ENCODE results near the gene FHAD1. TPM values are rescaled to one million over a fixed set of nuclear protein-coding genes. Genes with fewer than 3 reads are reported as not detected.
A peak's percentile ranks its signal among the peaks of the same experiment; 100 is the strongest.

The FHAD1 gene
- total and polyA plus RNA-seq, 9 of the 15 experiments (the other 6 are each of a cell fraction or from before 2014, with no cell fraction given) = 0.32 to 2.1 (median 1.5) TPM; not detected in 1

DNA sequence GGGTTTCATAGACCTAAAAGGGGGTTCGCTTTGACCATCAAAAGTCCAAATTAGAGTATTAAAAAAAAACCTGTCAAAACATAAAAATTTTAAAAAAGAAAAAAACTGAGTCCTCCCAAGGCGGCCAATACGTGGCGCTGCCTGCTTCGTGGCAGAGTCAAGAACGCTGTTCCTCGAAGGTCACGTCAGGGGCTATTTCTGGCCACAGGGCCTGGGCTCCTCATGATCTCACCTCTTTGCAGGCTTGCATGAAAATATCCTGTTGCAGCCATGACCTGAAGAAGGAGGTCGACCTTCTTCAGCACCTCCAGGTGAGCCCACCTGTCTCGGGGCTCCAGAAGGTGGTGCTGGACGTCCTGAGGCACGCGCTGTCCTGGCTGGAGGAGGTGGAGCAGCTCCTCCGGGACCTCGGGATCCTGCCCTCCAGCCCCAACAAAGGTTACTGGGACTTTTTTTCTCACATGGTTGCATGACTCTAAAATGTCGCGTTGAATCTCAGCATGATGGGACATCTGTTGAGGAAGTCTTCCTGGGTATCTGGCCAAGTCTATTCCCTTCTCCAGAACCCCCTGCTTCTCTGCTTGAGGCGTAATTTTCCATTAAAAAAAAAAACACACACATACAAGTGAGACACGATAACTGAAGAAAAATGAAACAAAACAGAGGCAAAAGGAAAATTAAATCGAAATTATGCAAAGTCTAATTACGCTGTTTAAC lies 82.2 kb downstream of the FHAD1 start:
- Histone ChIP-seq H3K27ac (ENCODE audit: extremely low read depth, low read depth, low read length) (peak overlapping the region; percentile 43; the same call in 1 of the 3 replicates), H3K9me3 (replicated peaks; ENCODE audit: control insufficient read depth, insufficient read depth, low read depth, low read length) (no peaks in the 10 kb centered on the region), H3K9ac (ENCODE audit: insufficient read depth in 1 of 2, low read depth in 2 of 2, low read length in 2 of 2) (peak overlapping the region in 1 of 2 experiments; percentile 49; a peak in 1 of 4 replicates), H3K27me3 (ENCODE audit: control insufficient read depth in 2 of 2, insufficient read depth in 2 of 2, low read length in 2 of 2) (peaks cover under 1 to 7% of the 10 kb centered on the region in 2 experiments), H3K9me1 (ENCODE audit: control insufficient read depth, insufficient read depth, low read length) (no peaks in the 10 kb centered on the region), H3K36me3 (ENCODE audit: control insufficient read depth, insufficient read depth, low read length) (no peaks in the 10 kb centered on the region), H3K4me3 (no peak overlapping the region), H3K4me1 (replicated peaks in 1 of 2; ENCODE audit: control insufficient read depth in 2 of 2, insufficient read depth in 2 of 2, low read length in 2 of 2) (peaks cover 24 to 25% of the 10 kb centered on the region in 2 experiments; a peak in 4 of 5 replicates), H3K79me2 (ENCODE audit: control insufficient read depth, insufficient read depth, low read length) (no peaks in the 10 kb centered on the region), H3K4me2 (ENCODE audit: insufficient read depth, low read length) (peak overlapping the region; percentile 25), H4K20me1 (replicated peaks; ENCODE audit: control insufficient read depth, insufficient read depth, low read length) (peaks cover 6% of the 10 kb centered on the region; the same call in 1 of the 2 replicates), H2AFZ (ENCODE audit: low read depth, low read length) (peak overlapping the region; percentile 41)
- intact Hi-C loops (cut with micrococcal nuclease) = no loop called here
- DNase-seq (ENCODE audit: extremely low read depth in 1 of 4, low spot score in 3 of 4) (peak; percentile 51 to 62 (median 61)), ATAC-seq (peak; percentile 75), FAIRE-seq (no peak)
- 27% methylated on average over 21 of the region's 21 CpGs for WGBS (ENCODE audit: insufficient coverage, low coverage, missing lambda C conversion rate)
- BruUV-seq (replicated peaks) = no TSS peak
- in situ Hi-C loops (cut with MboI) = loop anchor here (5.0 kb wide), 1 partner anchor 98 kb away; no protein-coding TSS in a partner anchor
- ChIA-PET POLR2A (interaction anchor here (0.6 to 1.1 kb wide), 5 partner anchors 9 to 103 kb away, joined by 3 read pairs; no protein-coding TSS in a partner anchor), CTCF (ENCODE audit: low intra/inter-chr PET ratio) (interaction anchor here (0.6 to 2.2 kb wide), 2 partner anchors 100 to 103 kb away, joined by 3 to 11 read pairs; no protein-coding TSS in a partner anchor)
- TF ChIP-seq EZH2 (IDR thresholded peaks at IDR 0.05; ENCODE audit: borderline replicate concordance, low read depth, low read length) = no peak
- 0 out of 2 replicates have a peak, but pooled peaks have one; percentile 27 for TF ChIP-seq KAT7 (CRISPR knock-in tag; IDR thresholded peaks at IDR 0.05; ENCODE audit: borderline replicate concordance)
- peak; percentile 49; the same call in 1 of the 2 replicates for TF ChIP-seq CREM (IDR thresholded peaks at IDR 0.05; ENCODE audit: low read depth)
- no peak for TF ChIP-seq KHSRP (IDR thresholded peaks at IDR 0.05)
- TF ChIP-seq L3MBTL2 (IDR thresholded peaks at IDR 0.05) = peak; percentile 64
- peak; percentile 77; the same call in 1 of the 2 replicates for TF ChIP-seq ATF7 (IDR thresholded peaks at IDR 0.05)
- TF ChIP-seq SOX6 (IDR thresholded peaks at IDR 0.05) = no peak; the same call in 1 of the 2 replicates
- TF ChIP-seq, protein P1, sequence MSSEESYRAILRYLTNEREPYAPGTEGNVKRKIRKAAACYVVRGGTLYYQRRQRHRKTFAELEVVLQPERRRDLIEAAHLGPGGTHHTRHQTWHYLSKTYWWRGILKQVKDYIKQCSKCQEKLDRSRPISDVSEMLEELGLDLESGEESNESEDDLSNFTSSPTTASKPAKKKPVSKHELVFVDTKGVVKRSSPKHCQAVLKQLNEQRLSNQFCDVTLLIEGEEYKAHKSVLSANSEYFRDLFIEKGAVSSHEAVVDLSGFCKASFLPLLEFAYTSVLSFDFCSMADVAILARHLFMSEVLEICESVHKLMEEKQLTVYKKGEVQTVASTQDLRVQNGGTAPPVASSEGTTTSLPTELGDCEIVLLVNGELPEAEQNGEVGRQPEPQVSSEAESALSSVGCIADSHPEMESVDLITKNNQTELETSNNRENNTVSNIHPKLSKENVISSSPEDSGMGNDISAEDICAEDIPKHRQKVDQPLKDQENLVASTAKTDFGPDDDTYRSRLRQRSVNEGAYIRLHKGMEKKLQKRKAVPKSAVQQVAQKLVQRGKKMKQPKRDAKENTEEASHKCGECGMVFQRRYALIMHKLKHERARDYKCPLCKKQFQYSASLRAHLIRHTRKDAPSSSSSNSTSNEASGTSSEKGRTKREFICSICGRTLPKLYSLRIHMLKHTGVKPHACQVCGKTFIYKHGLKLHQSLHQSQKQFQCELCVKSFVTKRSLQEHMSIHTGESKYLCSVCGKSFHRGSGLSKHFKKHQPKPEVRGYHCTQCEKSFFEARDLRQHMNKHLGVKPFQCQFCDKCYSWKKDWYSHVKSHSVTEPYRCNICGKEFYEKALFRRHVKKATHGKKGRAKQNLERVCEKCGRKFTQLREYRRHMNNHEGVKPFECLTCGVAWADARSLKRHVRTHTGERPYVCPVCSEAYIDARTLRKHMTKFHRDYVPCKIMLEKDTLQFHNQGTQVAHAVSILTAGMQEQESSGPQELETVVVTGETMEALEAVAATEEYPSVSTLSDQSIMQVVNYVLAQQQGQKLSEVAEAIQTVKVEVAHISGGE (CRISPR knock-in tag; IDR thresholded peaks at IDR 0.05) = no peak; a peak in 1 of 6 replicates
- no peak for TF ChIP-seq ETS2 (tag; IDR thresholded peaks at IDR 0.05; ENCODE audit: borderline replicate concordance, poor library complexity, severe bottlenecking)
- TF ChIP-seq, protein P2, sequence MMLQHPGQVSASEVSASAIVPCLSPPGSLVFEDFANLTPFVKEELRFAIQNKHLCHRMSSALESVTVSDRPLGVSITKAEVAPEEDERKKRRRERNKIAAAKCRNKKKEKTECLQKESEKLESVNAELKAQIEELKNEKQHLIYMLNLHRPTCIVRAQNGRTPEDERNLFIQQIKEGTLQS (IDR thresholded peaks at IDR 0.05) = peak; percentile 74
- TF ChIP-seq, protein P2 (CRISPR knock-in tag; conservative IDR thresholded peaks at IDR 0.05) = no peak
- TF ChIP-seq DPF2 (IDR thresholded peaks at IDR 0.05) = 0 out of 2 replicates have a peak, but pooled peaks have one; percentile 9
- TF ChIP-seq, protein P3, sequence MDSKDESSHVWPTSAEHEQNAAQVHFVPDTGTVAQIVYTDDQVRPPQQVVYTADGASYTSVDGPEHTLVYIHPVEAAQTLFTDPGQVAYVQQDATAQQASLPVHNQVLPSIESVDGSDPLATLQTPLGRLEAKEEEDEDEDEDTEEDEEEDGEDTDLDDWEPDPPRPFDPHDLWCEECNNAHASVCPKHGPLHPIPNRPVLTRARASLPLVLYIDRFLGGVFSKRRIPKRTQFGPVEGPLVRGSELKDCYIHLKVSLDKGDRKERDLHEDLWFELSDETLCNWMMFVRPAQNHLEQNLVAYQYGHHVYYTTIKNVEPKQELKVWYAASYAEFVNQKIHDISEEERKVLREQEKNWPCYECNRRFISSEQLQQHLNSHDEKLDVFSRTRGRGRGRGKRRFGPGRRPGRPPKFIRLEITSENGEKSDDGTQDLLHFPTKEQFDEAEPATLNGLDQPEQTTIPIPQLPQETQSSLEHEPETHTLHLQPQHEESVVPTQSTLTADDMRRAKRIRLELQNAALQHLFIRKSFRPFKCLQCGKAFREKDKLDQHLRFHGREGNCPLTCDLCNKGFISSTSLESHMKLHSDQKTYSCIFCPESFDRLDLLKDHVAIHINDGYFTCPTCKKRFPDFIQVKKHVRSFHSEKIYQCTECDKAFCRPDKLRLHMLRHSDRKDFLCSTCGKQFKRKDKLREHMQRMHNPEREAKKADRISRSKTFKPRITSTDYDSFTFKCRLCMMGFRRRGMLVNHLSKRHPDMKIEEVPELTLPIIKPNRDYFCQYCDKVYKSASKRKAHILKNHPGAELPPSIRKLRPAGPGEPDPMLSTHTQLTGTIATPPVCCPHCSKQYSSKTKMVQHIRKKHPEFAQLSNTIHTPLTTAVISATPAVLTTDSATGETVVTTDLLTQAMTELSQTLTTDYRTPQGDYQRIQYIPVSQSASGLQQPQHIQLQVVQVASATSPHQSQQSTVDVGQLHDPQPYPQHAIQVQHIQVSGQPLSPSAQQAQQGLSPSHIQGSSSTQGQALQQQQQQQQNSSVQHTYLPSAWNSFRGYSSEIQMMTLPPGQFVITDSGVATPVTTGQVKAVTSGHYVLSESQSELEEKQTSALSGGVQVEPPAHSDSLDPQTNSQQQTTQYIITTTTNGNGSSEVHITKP (IDR thresholded peaks at IDR 0.05; ENCODE audit: partially characterized antibody) = no peak

Measured in K562 (cell line).